ENCODE results near the gene GCN1. TPM values are rescaled to one million over a fixed set of nuclear protein-coding genes. Genes with fewer than 3 reads are reported as not detected.

The GCN1 gene
- total and polyA plus RNA-seq, 2 of the 8 experiments (the other 6 are each of a cell fraction or from before 2014, with no cell fraction given): 61.4 to 133 TPM

- no peak overlapping the region for H3K27ac ChIP-seq (ENCODE audit: low read depth, low read length)
- H3K79me2 ChIP-seq (ENCODE audit: control insufficient read depth in 1 of 2, insufficient read depth in 2 of 2, low read length in 2 of 2): peaks cover 0 to 21% of the 10 kb centered on the region in 2 experiments; a peak in 2 of 4 replicates
- H4K20me1 ChIP-seq (replicated peaks in 1 of 2; ENCODE audit: control insufficient read depth in 1 of 2, insufficient read depth in 2 of 2, low read length in 2 of 2): peaks cover 6 to 23% of the 10 kb centered on the region in 2 experiments
- H3K79me1 ChIP-seq (ENCODE audit: low read depth, low read length): no peaks in the 10 kb centered on the region; the same call in 1 of the 2 replicates
- FAIRE-seq: no peak
- POLR2A ChIA-PET (ENCODE audit: partially characterized antibody): interaction anchor here (0.8 to 88.3 kb wide), 5 partner anchors 6 to 80 kb away, joined by 3 to 4270 read pairs (median 73); partner anchors contain the start of genes GCN1, PXN, RNU4-1 and RNU4-2
- H3K36me3 ChIP-seq (ENCODE audit: control insufficient read depth in 2 of 4, insufficient read depth in 4 of 4, low read length in 3 of 4): peaks cover 15 to 28% (median 26%) of the 10 kb centered on the region in 4 experiments
- no peak overlapping the region for H2BK120ac ChIP-seq (replicated peaks; ENCODE audit: low read depth, low read length)
- no peak for DNase-seq (ENCODE audit: low read depth in 1 of 2, low spot score in 2 of 2)
- no peak overlapping the region for H3K14ac ChIP-seq (ENCODE audit: insufficient read length)
- H3K23ac ChIP-seq (ENCODE audit: insufficient read length): no peak overlapping the region
- 90% methylated on average over 12 of the region's 12 CpGs; no CpG with 5 or more reads in 1 of the 2 experiments for WGBS, 2 experiments (ENCODE audit: extremely low coverage in 1 of 2, insufficient coverage in 1 of 2, insufficient read length in 1 of 2, insufficient replicate concordance in 2 of 2, low coverage in 1 of 2, low lambda C conversion rate in 2 of 2, missing lambda C conversion rate in 1 of 2)
- H3K4me2 ChIP-seq (ENCODE audit: insufficient read depth in 1 of 2, low read depth in 2 of 2, low read length in 2 of 2): no peak overlapping the region
- H3K4ac ChIP-seq (replicated peaks; ENCODE audit: insufficient read length, low read depth, low read length): no peak overlapping the region
- H3K4me3 ChIP-seq (ENCODE audit: extremely low read depth in 1 of 4, insufficient read depth in 2 of 4, low read depth in 3 of 4, low read length in 4 of 4): no peak overlapping the region
- no peak overlapping the region; the same call in 1 of the 2 replicates for H2BK5ac ChIP-seq (ENCODE audit: low read depth, low read length)
- H3K18ac ChIP-seq (ENCODE audit: extremely low read depth, low read length): no peak overlapping the region
- H3K56ac ChIP-seq (replicated peaks; ENCODE audit: insufficient read length, low read depth, low read length): no peak overlapping the region
- no peak overlapping the region for H2BK20ac ChIP-seq (ENCODE audit: low read length)
- peaks cover 0 to 16% (median 5%) of the 10 kb centered on the region in 4 experiments; a peak in 5 of 7 replicates for H3K4me1 ChIP-seq (replicated peaks in 1 of 4; ENCODE audit: control insufficient read depth in 3 of 4, insufficient read depth in 4 of 4, low read length in 3 of 4)
- H4K5ac ChIP-seq (ENCODE audit: insufficient read length, low read depth, low read length): no peak overlapping the region
- H2AK5ac ChIP-seq (ENCODE audit: low read depth, low read length): no peak overlapping the region
- no peak overlapping the region for H4K91ac ChIP-seq (replicated peaks; ENCODE audit: insufficient read length, low read length)
- no peaks in the 10 kb centered on the region for H3K27me3 ChIP-seq (replicated peaks in 1 of 4; ENCODE audit: control insufficient read depth in 3 of 4, extremely low read depth in 1 of 4, insufficient read depth in 3 of 4, low read length in 3 of 4)
- no peak overlapping the region for H2AFZ ChIP-seq (ENCODE audit: low read length)
- no peak overlapping the region for H2BK15ac ChIP-seq (ENCODE audit: low read length)
- no peak overlapping the region for H2BK12ac ChIP-seq (ENCODE audit: low read depth, low read length)
- CTCF ChIA-PET (ENCODE audit: partially characterized antibody): interaction anchor here (1.0 to 17.8 kb wide), 3 partner anchors 21 to 29 kb away, joined by 3 to 930 read pairs (median 4); partner anchors contain the start of genes PXN and RPLP0
- no peaks in the 10 kb centered on the region for H3K9me3 ChIP-seq (ENCODE audit: insufficient read depth in 2 of 2, low read depth in 1 of 2, low read length in 1 of 2)
- H3K23me2 ChIP-seq (ENCODE audit: low read depth, low read length): no peaks in the 10 kb centered on the region
- no peak overlapping the region for H3K9ac ChIP-seq (replicated peaks in 1 of 4; ENCODE audit: extremely low read depth in 1 of 4, low read depth in 3 of 4, low read length in 3 of 4)
- H4K8ac ChIP-seq (ENCODE audit: extremely low read depth, insufficient read depth, low read length): no peak overlapping the region; the same call in 1 of the 2 replicates
- TF ChIP-seq E2F6 (IDR thresholded peaks at IDR 0.05): no peak
Observed at GRCh38 chr12:120222288-120222832, 27.8 kb upstream of the GCN1 start.

Data from H1 (cell line).